Activated CD4-positive, alpha-beta T cell treated with anti-CD3 and anti-CD28 coated beads for 1 hour (primary cell): Measurements from ENCODE around the gene TNKS1BP1.
"Not testable (repeated sequence)": the region's sequence is repeated elsewhere in the genome, so short reads cannot be mapped to it uniquely, and the experiment has no call there.

ENCODE experiments used
- DNase-seq: peaks from one replicate; pipeline ENCODE4 v3.0.0-alpha.2; 2020

Gene TNKS1BP1

GRCh38 chr11:57310091-57310490 is 14.7 kb downstream of the TNKS1BP1 start:
- DNase-seq = no peak

- DNase-seq = no peak
Measured at GRCh38 chr11:57309106-57310059, 15.4 kb downstream of the TNKS1BP1 start.

GRCh38 chr11:57308426-57309060 is 16.2 kb downstream of the TNKS1BP1 start:
- no peak for DNase-seq

- DNase-seq = no peak
Measured at GRCh38 chr11:57307666-57308270, 17.0 kb downstream of the TNKS1BP1 start.

GRCh38 chr11:57306940-57307565 is 17.7 kb downstream of the TNKS1BP1 start:
- no peak for DNase-seq

- DNase-seq = no peak
Measured at GRCh38 chr11:57306161-57306876, 18.4 kb downstream of the TNKS1BP1 start.

- no peak for DNase-seq
Measured at GRCh38 chr11:57305523-57305922, 19.2 kb downstream of the TNKS1BP1 start.

- DNase-seq = no peak
Measured at GRCh38 chr11:57303990-57304579, 20.7 kb downstream of the TNKS1BP1 start.

GRCh38 chr11:57303280-57303989 is 21.3 kb downstream of the TNKS1BP1 start:
- DNase-seq = no peak

- DNase-seq = no peak
Measured at GRCh38 chr11:57302489-57302888, 22.3 kb downstream of the TNKS1BP1 start.

GRCh38 chr11:57301711-57302423 is 22.9 kb downstream of the TNKS1BP1 start:
- no peak for DNase-seq

- no peak for DNase-seq
Measured at GRCh38 chr11:57300785-57301184, 24.0 kb downstream of the TNKS1BP1 start.

GRCh38 chr11:57299150-57299737 is 25.5 kb downstream of the TNKS1BP1 start:
- no peak for DNase-seq

- DNase-seq = no peak
Measured at GRCh38 chr11:57297221-57297620, 27.5 kb downstream of the TNKS1BP1 start.

- not testable (repeated sequence) for DNase-seq
Measured at GRCh38 chr11:57296205-57296604, 28.5 kb downstream of the TNKS1BP1 start.

- DNase-seq = no peak
Measured at GRCh38 chr11:57294225-57295131, 30.3 kb downstream of the TNKS1BP1 start.

GRCh38 chr11:57290288-57290687 is 34.5 kb downstream of the TNKS1BP1 start:
- no peak for DNase-seq

- DNase-seq = no peak
Measured at GRCh38 chr11:57288771-57289579, 35.8 kb downstream of the TNKS1BP1 start.
